Activated B cell treated with CpG ODN at 0.5 μM for 24 hours (primary cell): ENCODE data around the gene NFIB. TPM values are rescaled to one million over a fixed set of nuclear protein-coding genes. Genes with fewer than 3 reads are reported as not detected.

ENCODE experiments used
- ATAC-seq: fragments of 200-7000 bp; cut with Tn5 transposase; one replicate; pipeline ENCODE4 v1.10.0; 2021; ENCODE audit warnings: low read depth, mild to moderate bottlenecking, moderate library complexity
- CTCF ChIA-PET: fragments of 350-600 bp; sonication (Branson Sonifier 250); formaldehyde crosslinking; loops from one replicate; lab custom pipeline; 2021; ENCODE audit warnings: antibody characterized with exemption; lab: Charles Lee
- POLR2A ChIA-PET: fragments of 350-600 bp; sonication (Branson Sonifier 250); formaldehyde crosslinking; loops from one replicate; lab custom pipeline; 2021; ENCODE audit warnings: antibody characterized with exemption; lab: Charles Lee
- DNase-seq: peaks from one replicate; pipeline ENCODE4 v3.0.0; 2022
- H3K27ac Mint-ChIP-seq: one replicate; pipeline ENCODE4 v1.8.0; 2020; ENCODE audit warnings: mixed read lengths
- H3K27me3 Mint-ChIP-seq: one replicate; pipeline ENCODE4 v1.8.0; 2021; ENCODE audit warnings: mixed read lengths
- H3K36me3 Mint-ChIP-seq: one replicate; pipeline ENCODE4 v1.8.0; 2021; ENCODE audit warnings: low read depth, mixed read lengths
- H3K4me1 Mint-ChIP-seq: one replicate; pipeline ENCODE4 v1.8.0; 2021; ENCODE audit warnings: mixed read lengths
- H3K4me3 Mint-ChIP-seq: one replicate; pipeline ENCODE4 v1.8.0; 2020; ENCODE audit warnings: mild to moderate bottlenecking, mixed read lengths
- H3K9me3 Mint-ChIP-seq: one replicate; pipeline ENCODE4 v1.8.0; 2020; ENCODE audit warnings: mixed read lengths
- intact Hi-C: fragments of 100-400 bp; cut with micrococcal nuclease; formaldehyde crosslinking; loops from one replicate; pipeline ENCODE4 v1.15.1; 2024
- total RNA-seq: library from RNA; stranded (reverse); gene quantifications from 2 replicates; pipeline ENCODE4 v1.2.3, GENCODE V29; 2022
- TF ChIP-seq, protein P1 (sequence below): fragments of 200-600 bp; IDR thresholded peaks from one replicate; pipeline ENCODE4 v1.8.0; 2022; ENCODE audit warnings: antibody characterized with exemption, mild to moderate bottlenecking

Gene NFIB
- total RNA-seq, 1 donor from 2014 or later, result not detected

DNA sequence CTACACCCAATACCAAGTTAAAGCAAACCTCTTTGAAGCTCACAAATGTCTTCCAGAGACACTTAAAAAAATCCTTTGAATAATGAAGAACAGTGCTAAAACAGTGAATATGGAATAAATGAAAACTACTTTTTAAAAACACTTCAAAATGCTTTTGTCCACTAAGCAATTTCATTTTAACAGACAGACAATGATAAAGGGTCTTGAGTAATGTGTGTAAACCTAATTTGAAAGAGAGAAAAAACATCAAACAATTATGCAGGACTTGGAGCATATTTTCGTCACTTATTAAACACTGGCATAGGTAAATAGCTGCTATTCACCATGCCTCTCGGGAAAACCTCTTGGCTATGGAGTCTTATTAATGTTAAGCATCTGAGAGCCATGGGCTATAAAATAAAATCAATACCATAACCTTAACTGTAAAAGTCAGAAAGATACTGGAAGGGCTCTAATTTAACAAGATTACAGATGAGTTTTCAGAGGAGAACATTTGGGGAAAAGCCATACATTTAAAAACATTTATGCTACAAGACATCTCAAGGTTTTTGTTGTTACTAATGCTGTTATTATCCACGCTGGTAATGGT, 177.8 kb downstream of the NFIB start:
- intact Hi-C loops, result no loop called here
- no peaks in the 10 kb centered on the region for H3K36me3 Mint-ChIP-seq
- no peak for DNase-seq
- no peaks in the 10 kb centered on the region for H3K9me3 Mint-ChIP-seq
- no peaks in the 10 kb centered on the region for H3K4me1 Mint-ChIP-seq
- CTCF ChIA-PET, result no interaction called here
- TF ChIP-seq, protein P1, sequence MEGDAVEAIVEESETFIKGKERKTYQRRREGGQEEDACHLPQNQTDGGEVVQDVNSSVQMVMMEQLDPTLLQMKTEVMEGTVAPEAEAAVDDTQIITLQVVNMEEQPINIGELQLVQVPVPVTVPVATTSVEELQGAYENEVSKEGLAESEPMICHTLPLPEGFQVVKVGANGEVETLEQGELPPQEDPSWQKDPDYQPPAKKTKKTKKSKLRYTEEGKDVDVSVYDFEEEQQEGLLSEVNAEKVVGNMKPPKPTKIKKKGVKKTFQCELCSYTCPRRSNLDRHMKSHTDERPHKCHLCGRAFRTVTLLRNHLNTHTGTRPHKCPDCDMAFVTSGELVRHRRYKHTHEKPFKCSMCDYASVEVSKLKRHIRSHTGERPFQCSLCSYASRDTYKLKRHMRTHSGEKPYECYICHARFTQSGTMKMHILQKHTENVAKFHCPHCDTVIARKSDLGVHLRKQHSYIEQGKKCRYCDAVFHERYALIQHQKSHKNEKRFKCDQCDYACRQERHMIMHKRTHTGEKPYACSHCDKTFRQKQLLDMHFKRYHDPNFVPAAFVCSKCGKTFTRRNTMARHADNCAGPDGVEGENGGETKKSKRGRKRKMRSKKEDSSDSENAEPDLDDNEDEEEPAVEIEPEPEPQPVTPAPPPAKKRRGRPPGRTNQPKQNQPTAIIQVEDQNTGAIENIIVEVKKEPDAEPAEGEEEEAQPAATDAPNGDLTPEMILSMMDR, result no peak
- no peak for ATAC-seq
- H3K4me3 Mint-ChIP-seq, result no peak overlapping the region
- POLR2A ChIA-PET, result no interaction called here
- no peak overlapping the region for H3K27ac Mint-ChIP-seq
- H3K27me3 Mint-ChIP-seq, result no peaks in the 10 kb centered on the region

DNA sequence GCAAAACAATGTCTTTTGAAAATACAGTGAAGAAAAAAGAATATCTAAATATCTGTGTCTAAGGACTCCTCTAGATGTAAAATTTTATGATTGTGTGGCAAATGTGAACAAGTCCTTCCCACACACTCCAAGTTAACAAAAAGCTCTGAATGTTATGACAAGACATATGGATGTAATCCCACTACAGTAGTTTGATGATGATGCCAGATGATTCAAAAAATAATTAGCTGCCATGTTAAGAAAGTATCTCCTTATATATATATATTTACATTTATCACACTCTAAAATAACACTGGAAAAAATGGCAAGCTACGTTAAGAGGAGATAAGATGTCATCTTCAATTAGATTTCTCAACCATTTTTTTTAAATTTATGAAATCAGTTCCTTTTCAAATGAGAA, 178.5 kb downstream of the NFIB start:
- no peak for DNase-seq
- TF ChIP-seq, protein P1, result no peak
- no peaks in the 10 kb centered on the region for H3K4me1 Mint-ChIP-seq
- ChIA-PET CTCF (no interaction called here), POLR2A (interaction anchor here (0.7 kb wide), 1 partner anchor 1788 kb away, joined by 3 read pairs; no protein-coding TSS in a partner anchor)
- no peak overlapping the region for H3K4me3 Mint-ChIP-seq
- ATAC-seq, result no peak
- no peaks in the 10 kb centered on the region for H3K27me3 Mint-ChIP-seq
- intact Hi-C loops, result no loop called here
- no peaks in the 10 kb centered on the region for H3K9me3 Mint-ChIP-seq
- no peaks in the 10 kb centered on the region for H3K36me3 Mint-ChIP-seq
- no peak overlapping the region for H3K27ac Mint-ChIP-seq

DNA sequence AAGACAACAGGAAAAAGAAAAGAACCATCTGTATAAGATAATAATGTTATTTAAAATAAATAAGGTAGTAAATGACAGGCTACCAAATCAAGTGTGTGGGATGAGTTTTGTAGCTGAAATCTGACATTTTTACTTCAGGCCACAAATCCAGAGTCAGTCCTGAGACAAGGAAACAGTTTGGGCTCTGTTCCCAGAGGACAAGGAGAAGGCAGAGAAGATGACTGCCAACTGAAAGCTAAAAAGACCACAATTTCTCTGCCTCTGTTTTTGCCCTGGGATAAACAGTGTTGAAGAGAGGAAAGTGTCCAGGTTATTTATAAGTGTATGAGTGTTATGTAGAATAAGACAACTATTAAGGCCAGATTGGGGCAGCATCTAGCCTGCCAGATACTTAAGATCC, 180.5 kb downstream of the NFIB start:
- Mint-ChIP-seq H3K4me1 (no peaks in the 10 kb centered on the region), H3K27ac (no peak overlapping the region), H3K36me3 (no peaks in the 10 kb centered on the region), H3K27me3 (no peaks in the 10 kb centered on the region), H3K9me3 (no peaks in the 10 kb centered on the region), H3K4me3 (no peak overlapping the region)
- intact Hi-C loops, result no loop called here
- ATAC-seq (no peak), DNase-seq (no peak)
- POLR2A ChIA-PET, result no interaction called here
- CTCF ChIA-PET, result no interaction called here
- TF ChIP-seq, protein P1, result no peak

DNA sequence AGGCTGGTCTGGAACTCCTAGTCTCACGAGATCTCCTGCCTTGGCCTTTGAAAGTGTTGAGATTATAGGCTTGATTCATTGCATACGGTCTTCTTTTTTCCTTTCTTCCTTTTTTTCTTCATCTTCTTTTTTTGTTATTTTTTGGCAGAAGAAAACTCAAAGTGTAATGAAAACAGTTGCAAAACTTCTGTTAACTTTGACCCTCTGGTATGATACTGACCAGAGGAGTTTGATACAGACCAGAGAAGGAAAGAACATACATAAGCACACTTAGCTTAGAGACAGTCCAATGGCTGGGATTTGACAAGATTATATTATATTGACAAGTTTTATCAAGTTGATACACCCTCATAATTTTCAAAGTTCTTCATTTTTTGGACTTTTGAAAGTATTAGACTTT, 181.2 kb downstream of the NFIB start:
- ATAC-seq (no peak), DNase-seq (no peak)
- Mint-ChIP-seq H3K9me3 (no peaks in the 10 kb centered on the region), H3K4me1 (no peaks in the 10 kb centered on the region), H3K4me3 (no peak overlapping the region), H3K27ac (no peak overlapping the region), H3K27me3 (no peaks in the 10 kb centered on the region), H3K36me3 (no peaks in the 10 kb centered on the region)
- POLR2A ChIA-PET, result no interaction called here
- TF ChIP-seq, protein P1, result no peak
- intact Hi-C loops, result no loop called here
- CTCF ChIA-PET, result no interaction called here

DNA sequence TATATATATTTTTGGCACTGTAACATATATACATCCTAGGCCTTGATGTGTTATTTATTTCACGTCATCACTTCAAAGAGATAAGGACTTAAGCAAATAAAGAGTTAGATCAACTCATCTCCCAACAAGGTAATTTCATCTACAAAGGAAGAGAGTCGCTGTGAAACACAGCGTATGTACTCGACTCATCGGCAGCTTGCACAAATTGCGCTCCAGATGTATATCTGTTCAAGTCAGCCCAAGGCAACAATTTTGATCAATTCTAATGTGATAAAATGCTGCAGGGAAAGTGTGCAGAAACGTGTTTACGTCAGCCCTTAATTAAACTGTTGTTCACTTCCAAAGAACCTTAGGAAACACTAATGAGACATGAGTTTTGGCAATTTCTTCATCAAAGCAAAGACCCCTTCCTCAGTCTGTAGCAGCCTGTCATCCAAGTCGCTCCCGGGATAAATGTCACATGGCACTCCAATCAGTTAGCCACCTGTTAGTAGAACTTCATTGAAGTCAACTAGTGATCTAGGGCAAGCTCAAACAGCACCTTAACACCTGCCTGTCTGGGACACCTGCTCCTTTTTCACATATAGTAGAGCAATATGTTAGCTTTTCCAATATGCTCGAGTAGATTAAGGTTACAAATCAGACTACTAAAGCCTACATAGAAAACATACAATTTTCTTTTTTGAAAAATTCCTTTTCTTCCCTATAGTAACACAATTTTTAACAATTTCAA, 182.4 kb downstream of the NFIB start:
- H3K36me3 Mint-ChIP-seq, result no peaks in the 10 kb centered on the region
- POLR2A ChIA-PET, result no interaction called here
- no peaks in the 10 kb centered on the region for H3K27me3 Mint-ChIP-seq
- DNase-seq (no peak), ATAC-seq (no peak)
- TF ChIP-seq, protein P1, result no peak
- CTCF ChIA-PET, result no interaction called here
- no peaks in the 10 kb centered on the region for H3K9me3 Mint-ChIP-seq
- intact Hi-C loops, result no loop called here
- no peak overlapping the region for H3K27ac Mint-ChIP-seq
- no peak overlapping the region for H3K4me3 Mint-ChIP-seq
- H3K4me1 Mint-ChIP-seq, result no peaks in the 10 kb centered on the region
